Dermis blood vessel endothelial cell (primary cell): Measurements from ENCODE around the gene ABCD1. TPM values are rescaled to one million over a fixed set of nuclear protein-coding genes. Genes with fewer than 3 reads are reported as not detected.
"Not testable (repeated sequence)": the region's sequence is repeated elsewhere in the genome, so short reads cannot be mapped to it uniquely, and the experiment has no call there.

Source experiments
- DNase-seq: peaks from one replicate; pipeline ENCODE4 v3.0.0; 2010
- total RNA-seq: library from RNA; depleted of rRNA; stranded (reverse); fragments of >200 nt; gene quantifications from 2 replicates; pipeline ENCODE4 v1.2.3, GENCODE V29; 2014

ABCD1 gene
- total RNA-seq, 1 donor from 2014 or later = 10.0 TPM

DNA sequence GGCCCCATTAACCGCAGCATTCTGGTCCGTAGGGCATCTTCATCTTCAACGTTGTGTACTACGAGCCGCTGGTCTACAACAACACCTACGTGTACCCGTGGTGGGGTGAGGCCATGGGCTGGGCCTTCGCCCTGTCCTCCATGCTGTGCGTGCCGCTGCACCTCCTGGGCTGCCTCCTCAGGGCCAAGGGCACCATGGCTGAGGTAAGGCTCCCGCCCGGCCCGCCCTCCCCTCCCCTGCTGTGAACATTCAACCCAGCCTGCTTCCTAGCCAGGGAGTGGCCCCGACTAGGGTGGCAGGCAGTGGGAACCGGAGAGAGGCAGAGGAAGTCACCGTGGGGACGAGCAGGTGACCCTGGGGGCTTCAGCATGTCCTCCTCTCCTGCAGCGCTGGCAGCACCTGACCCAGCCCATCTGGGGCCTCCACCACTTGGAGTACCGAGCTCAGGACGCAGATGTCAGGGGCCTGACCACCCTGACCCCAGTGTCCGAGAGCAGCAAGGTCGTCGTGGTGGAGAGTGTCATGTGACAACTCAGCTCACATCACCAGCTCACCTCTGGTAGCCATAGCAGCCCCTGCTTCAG is 29.9 kb upstream of the ABCD1 start:
- DNase-seq = no peak

DNA sequence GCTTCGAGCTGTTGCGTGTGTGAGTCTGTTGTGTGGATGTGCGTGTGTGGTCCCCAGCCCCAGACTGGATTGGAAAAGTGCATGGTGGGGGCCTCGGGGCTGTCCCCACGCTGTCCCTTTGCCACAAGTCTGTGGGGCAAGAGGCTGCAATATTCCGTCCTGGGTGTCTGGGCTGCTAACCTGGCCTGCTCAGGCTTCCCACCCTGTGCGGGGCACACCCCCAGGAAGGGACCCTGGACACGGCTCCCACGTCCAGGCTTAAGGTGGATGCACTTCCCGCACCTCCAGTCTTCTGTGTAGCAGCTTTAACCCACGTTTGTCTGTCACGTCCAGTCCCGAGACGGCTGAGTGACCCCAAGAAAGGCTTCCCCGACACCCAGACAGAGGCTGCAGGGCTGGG is 28.6 kb upstream of the ABCD1 start:
- no peak for DNase-seq

DNA sequence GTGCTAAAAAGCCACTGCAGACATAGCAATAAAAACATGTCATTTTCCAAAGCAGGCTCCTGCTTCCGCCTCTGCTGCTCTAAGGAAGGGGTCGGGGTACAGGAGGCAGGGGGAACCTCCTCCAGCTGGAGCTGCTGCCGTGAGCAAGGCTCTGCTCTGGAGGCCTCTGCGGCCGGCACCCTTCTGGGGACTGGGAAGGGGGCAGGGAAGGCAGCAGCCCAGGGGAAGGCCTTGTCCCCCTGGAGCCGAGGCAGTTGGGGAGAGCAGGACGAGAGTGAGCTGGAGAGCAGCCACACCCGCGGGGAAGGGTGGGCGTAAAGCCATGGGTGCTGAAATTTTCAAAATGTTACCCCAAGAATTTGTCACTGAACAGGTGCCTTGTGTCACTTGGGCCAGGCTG is 28.1 kb upstream of the ABCD1 start:
- not testable (repeated sequence) for DNase-seq

DNA sequence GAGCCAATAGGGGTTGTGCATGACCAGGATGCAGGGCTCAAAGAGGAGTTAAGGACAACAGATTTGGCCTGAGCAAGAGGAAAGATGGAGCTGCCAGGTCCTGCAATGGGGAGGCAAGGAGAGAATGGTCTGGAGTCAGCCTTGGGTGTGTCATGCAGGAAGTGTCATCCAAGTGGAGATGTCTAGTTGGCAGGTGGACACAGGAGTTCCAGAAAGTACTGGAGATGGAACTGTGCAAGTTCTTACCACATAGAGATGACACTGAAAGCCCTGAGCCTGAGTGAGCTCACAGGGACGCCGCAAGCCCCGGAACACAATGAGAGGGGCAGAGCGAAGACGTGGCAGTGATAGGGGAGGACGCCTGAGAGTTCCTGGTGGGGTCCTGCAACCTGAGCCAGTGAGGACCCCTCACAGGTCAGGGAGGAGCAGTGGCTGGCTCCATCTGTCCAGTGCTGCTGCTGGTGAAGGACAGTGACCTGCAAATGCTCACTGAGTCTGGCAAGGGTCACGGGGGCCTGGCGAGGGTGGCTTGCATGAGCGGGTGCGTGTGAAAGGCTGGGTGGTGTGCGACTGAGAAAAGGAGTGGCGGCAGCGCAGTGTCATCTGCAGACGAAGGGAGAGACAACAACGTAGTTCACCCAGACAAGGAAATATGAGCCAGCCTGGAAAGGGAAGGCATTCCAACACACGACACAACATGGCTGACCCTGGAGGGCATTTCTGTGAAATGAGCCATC is 27.5 kb upstream of the ABCD1 start:
- not testable (repeated sequence) for DNase-seq

DNA sequence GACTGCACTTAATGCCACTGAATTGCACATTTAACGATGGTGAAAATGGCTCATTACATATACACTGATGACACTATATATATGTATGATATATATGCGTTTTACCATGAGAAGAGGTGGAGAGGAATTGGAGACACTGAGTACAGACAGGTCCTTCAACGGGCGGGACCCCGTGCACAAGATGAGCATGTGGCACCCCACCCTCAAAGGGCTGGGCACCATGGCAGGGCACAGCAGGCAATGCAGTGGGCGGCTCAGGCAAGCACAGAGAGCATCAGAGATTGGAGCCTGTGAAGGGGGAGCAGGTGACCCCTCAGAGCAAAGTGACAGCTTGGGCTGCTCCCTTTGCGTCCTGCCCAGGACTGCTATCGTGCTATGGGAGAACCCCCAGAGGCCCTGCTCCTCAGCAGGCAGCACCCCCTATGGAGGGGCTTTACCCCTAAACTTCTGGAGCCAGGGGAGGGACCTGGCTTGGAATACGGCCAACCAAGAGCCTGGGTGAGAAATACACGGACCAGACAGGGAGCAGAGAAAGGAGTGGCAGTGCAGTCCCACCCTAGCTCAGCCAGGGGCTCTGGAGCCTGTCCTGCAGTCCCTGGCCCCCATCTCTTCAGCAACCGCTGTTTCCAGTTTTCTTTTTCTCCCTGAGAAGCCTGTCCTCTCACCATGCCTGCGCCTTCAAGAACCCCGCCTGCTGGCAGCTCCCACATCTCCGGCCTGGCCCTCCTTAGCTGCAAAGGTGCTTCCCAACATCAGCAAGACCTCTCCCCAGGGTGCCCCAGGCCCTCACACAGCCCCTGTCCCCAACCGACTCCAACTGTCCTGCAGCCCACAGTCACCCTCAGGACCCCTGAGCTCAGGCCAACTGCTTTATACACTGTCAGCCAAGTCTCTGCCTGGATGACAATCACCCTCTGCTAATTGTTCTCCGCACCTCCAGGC is 26.5 kb upstream of the ABCD1 start:
- no peak for DNase-seq

DNA sequence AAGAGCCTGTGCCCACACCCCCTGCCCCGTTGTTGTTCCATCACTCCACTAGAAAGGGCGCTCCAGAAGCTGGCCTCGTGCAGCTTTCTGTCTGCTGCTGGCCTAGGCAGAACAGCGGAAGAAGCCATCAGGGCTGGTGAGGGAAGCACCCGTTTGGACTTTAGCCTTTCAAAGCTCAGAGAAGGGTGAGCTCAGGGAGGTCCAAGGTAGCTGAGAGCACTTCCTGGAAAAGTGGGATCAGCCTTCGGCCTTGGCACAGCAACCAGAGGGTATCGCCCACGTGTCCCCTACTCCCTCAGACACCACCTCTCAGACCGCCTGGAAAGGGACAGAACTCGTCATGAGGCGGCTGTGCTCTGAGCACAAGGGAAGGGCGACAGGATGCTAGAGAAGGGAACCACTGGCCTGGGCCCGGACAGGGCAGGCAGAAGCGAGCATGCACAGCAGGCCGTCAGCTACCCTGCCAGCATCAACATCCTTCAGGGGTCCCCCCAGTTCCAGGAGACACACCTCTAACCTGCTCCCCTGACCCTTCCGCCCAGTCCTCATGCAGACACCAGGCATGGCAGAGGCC is 25.4 kb upstream of the ABCD1 start:
- not testable (repeated sequence) for DNase-seq

DNA sequence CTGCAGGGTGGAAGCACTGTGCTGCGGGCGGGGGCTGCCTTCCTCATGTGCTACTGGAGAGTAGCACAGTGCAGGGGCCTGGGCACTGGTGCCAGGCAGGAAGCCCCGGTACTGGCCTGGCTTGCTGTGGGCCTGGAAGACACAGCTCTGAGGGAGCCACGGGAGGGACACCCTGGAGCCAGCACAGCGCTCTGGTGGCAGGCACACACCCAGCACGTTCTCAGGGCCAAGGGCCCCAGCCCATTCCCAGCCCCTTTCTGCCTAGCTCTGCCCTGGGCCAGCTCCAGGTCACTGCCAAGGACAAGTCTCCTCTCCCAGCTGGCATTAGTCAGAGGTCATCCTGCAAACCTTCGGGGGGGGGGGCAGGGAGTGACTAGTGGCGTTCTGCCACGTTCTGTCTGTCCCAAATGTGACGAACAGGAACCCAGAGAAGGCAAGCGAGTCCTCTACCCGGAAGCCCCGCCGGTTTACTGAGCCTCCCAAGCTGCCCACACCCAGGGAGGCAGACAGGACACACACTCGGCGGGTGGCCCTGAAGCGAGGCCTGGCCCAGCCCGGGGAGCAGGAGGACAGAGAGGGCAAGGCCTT is 24.8 kb upstream of the ABCD1 start:
- not testable (repeated sequence) for DNase-seq

DNA sequence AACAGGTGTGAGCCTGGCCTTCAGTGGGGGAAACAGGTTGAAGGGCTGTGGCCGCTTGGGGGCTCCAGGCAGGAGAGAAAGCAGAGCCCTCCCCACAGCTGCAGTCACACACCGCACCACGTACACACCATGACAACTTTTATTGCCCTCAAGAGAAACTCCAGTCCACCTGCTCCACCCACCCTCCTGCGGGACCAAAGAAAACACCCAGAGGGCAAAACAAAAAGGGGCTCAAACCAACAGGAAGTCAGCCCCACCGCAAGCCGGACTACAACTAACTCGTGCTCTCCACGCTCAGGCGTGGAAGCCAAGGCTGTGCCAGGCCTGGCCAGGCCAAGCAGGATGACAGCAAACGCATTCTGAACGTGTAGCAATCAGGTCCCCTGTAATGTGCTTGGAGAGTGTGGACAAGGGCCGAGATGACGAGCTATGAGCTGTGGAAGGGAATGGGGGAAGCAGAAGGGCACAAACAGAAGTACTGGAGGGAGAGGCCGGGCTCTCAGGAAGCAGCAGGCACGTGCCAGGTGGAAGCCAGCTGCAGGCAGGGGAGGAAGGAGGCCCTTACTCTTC is 24.2 kb upstream of the ABCD1 start:
- DNase-seq = no peak

DNA sequence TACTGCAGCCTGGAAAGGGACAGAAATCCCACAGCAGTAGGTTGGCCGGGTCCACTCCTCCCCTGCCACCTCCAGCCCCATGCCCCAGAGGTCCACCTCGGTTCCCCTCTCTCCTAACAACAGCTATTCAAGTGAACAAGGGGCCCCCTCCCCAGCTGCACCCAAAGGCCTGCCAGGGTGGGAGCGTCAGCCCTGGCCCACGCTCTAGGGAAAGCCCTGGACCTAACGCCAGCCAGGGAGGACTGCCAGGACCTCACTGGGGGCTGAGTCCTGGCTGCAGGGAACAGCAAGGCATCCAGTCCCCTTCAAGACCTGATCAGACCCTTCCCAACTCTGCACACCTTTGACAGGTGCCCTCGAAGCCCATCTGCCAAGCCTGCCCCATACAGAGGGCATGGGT is 23.7 kb upstream of the ABCD1 start:
- no peak for DNase-seq

DNA sequence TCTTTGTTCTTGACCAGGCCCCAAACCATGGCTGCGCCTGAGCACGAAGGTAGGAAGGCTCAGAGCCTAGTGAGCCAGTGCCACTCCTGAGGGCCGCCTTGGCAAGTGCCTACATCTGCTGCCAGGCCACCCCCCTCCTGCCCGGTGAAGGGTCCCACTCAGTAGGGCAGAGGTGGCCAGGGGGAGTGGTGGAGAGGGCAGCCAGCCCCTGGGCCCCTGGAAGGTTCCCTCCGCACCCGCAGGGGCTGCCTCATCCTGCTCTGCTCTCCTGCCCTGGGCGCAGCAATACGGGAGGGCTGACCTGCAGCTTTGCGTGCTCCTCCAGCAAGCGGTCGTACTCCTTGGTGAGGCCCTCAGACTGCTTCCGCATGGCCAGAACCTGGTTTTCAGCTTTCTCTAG is 22.9 kb upstream of the ABCD1 start:
- no peak for DNase-seq

DNA sequence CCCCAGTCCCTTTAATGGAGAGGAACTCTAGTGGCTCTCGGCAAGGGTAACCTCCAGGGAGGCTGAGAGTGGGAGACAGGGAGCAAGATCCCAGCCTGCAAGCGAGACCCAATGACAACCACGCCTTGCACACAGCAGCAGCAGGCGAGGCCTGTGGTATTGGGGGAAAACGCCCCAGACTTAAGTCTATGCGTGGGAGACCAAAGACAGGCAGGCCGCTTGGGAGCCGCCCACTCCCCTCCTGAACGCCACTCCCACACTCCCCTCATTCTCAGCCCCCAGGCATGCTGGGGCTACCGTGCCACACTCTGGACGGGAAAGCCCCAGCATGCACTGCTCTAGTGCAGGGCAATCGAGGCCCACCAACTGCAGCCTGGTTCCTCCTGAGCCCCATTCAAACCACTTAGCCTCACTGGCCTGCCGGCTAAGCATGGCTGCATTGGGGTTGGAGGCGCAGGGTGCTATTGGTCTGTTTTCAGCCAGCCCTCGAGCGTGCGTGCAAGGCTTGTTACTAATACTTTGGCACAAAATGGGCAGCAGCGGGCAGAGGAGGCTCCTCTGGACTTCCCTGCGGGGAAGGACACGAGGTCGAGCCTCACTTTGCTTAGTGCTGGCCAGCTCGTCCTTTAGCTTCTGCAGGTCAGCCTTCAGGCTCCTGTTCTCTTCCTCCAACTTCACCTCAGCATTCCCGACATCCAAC is 22.2 kb upstream of the ABCD1 start:
- DNase-seq = no peak

DNA sequence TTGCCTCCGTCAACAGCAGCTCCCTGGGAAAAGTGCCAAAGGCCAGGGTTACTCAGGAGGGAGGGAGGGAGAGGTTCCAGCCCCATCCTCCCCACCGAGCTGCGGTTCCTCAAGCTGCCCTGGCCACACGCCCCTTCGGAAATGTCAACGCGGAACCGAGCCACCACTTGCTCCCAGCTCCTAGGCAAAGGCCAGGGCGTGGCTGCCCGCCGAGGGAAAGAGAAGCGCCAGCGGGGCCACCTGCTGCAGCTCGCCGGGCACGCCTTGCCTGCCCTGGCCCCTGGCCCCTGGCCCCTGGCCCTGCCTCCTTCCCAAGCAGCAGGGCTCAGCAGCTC is 21.7 kb upstream of the ABCD1 start:
- no peak for DNase-seq

DNA sequence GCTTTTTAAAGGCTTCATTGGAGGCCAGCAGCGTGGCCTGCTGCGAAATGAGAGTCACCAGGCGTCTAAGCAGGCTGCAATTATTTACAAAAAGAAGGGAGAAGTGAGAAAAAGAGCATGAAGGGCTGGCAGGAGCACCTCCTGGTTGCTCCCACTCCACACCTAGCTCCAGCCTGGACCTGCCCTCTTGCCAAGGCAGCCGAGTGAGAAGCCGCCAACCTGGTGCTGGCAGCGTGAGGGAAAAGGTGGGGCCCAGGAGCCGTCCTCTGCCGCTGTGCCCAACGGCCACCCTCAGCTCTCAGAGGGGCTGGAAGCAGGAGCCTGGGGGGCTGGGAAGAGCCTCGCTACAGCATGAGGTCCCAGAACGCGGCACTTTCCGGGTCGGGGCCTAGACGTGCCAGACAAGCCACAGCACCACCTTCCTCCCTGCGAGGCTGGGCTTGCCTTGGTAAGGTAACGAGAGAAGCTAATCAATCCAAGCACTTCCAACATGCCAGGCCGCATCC is 20.6 kb upstream of the ABCD1 start:
- DNase-seq = no peak

DNA sequence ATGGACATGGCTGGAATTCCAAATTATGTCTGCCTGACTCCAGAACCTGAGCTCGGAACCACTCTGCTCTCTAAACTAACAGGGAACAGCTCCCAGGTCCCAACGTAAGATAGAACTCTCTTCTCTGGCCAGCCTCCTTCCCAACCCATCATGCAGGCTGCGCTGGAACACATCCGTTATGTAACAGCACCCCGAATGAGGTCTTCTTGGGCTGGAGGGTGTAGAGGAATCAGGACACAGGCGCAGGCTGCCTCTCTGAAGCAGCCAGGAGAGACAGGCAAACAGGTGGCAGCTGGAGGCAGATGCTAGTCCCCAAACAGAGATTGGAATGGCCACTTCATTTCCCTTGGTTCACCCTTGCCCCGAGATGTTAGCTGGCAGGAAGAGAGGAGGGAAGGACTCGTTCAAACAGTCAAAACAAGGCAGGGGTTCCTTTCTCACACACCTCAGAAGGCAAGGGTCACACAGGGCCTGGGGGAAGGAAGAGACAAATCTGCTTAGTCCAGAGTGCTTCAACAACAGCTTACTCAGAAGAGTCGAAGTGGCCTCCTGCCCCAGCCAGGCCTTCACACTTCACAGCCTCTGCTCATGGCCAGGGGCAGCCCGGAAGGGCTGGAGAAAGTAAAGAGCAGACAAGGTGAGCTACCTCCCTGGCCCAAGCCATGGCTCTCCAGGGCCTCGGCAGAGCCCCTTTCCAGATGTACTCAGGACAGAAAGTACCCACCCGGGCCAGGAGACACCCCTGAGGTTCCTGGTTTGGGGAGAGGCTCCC is 19.8 kb upstream of the ABCD1 start:
- DNase-seq = not testable (repeated sequence)

DNA sequence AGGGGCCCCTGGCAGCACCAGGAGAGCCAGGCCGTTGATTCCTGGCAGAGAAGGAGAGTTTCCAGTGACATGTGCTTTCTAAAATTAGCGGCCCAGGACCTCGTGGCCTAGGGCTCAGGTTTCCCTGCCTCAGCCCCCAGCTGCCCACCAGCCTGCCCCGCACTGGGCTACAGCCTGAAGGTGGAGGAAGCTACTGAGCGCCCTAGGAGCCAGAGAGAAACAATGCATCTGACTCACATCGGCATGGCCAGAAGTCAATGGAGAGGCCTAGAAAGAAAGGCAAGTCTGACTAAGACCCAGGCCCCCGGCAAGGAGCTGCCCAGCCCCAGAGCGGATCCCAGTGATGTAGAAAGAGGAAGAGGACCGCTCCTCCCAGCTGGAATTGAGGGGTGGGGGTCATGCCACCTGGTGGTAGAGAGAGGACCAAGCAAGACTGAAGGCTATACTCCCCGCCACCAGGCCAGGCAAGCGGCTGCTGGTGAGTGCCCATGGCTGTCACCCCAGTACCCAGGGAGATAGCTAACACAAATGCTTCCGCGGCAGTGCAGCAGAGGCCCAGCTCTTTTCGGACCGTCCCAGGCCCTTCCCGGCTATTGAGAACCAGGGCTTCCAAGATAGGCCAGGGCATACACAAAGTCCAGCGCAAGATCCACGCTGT is 19.1 kb upstream of the ABCD1 start:
- DNase-seq = peak; percentile 68

DNA sequence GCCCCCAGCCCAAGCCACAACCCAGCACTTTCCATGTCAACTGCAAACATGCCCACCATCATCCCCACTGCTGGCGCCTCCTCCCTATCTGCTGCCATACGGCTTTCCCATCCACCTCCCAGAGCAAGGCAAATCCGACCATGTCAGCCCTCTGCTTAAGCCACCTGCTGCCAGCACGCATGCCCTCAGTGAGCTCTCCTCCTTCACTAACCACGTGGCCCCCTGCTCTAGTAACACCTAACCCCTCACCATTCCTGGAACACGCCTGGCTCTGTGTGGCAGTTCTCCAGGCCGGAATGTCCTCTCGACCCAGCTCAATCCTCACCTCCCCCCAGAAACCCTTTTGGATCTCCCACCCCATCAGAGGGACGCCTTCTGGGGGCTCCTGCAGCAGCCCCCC is 17.9 kb upstream of the ABCD1 start:
- no peak for DNase-seq

DNA sequence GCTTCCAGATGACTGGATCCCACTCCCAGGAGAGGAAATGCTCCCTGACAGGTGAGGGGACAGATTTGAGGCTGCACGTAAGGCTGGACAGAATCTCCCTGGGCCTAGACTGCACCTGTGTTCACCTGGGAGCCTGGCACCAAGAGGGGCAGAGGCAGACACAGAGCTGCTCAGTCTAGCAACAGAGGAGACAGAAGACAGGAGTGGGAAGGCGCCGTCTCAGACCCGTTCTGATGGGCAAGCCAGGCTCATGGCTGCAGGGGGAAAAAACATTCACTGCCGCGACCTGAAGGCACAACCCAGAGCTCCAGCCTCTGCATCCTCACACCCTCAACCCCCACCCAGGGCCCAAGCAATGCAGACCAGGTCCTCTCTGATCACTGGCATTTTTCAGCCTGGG is 17.2 kb upstream of the ABCD1 start:
- no peak for DNase-seq

DNA sequence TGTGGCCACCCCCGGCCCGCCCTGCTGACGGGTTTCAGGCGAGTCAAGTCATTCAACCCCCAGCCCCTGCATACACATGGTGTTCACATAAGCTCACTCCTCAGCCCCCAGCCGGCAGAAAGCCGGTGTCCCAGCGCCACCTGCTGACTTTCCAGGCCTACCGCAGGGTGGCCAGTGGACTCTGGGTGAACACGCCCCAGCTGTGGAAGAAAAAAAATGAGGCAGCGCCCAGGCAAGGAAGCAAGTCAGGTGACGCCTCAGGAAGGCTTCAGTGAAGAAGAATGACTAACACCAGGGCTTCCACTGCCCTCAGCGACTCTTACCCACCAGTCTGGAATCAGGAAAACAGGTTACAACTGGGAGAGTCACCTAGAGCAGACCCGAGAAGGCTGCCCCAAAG is 16.2 kb upstream of the ABCD1 start:
- peak; percentile 87 for DNase-seq

DNA sequence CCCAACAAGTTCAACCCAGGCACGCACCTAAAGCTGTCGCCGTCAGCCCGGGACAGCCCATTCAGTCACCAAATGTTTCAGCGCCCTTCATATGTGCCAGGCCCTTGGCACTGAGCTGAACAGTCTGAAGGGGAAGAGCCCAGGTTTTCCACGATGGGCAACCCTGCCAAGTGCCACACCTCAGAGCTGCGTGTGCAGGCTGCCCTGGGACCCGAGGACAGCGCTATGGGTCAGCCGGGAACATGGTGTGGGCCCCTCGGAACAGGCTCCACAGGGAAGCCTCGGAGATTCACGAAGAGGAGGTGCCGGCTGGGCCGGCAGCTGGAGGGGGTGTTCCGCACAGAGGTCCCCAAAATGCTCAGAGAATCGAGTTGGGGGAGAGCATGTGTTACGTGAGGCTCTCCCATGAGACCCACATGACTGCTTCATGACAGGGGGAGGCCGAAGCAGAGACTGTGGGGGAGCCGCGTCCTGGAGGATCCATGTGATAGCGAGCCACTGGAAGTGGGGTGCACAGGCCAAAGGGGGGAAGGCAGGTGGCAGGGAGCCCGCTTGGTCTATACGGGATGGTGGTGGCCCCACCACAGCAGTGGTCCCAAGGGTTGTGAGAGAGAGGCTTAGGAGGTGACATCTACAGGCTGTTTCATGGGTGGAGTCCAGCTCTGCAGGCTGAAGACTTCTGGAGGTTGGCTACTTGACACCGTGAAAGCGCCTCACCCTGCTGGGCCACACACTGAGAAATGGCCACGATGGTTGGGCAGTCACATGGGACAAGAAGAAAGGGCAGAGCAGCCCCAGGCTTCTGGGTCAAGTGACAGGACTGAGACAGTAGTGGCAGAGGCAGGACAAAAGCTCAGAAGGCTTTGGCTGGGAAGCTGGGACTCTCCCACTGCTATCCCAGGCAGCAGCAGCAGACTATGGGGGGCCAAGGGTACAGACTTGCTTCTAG is 14.7 kb upstream of the ABCD1 start:
- no peak for DNase-seq
